T-cell (primary cell): ENCODE data around the gene ERMN. TPM values are rescaled to one million over a fixed set of nuclear protein-coding genes. Genes with fewer than 3 reads are reported as not detected.

Experiments
- ATAC-seq, 4 experiments: fragments of 200-7000 bp in 3 of 4; fragments of 150-1000 bp in 1 of 4; cut with Tn5 transposase; replicated peaks in 1 of 4; 1 replicate in 3 of 4; 2 replicates in 1 of 4; pipeline ENCODE4 v1.10.0; 2021; ENCODE audit warnings: moderate library complexity in 3 of 4, mild to moderate bottlenecking in 2 of 4, moderate number of reproducible peaks in 1 of 4
- CTCF ChIA-PET, 2 donors: fragments of 300-600 bp; sonication (Branson Sonifier 250); formaldehyde crosslinking; loops; one replicate each; lab custom pipeline; 2022; ENCODE audit warnings: antibody characterized with exemption in 2 of 2; lab: Charles Lee
- POLR2A ChIA-PET, 2 donors: fragments of 300-600 bp; sonication (Branson Sonifier 250); formaldehyde crosslinking; loops; one replicate each; lab custom pipeline; 2022; ENCODE audit warnings: antibody characterized with exemption in 2 of 2; lab: Charles Lee
- DNase-seq, 35 experiments: peaks; one replicate each; pipeline versions ENCODE4 v3.0.0 to v3.0.0-alpha.2; 2013 to 2023
- H3K27ac ChIP-seq: one replicate; pipeline ENCODE4 v1.5.1; 2013; ENCODE audit warnings: low read length
- H3K27me3 ChIP-seq, 2 experiments: replicated peaks in 1 of 2; 1 replicate in 1 of 2; 2 replicates in 1 of 2; pipeline versions ENCODE4 v1.6.1 to v1.7.0; 2013; ENCODE audit warnings: low read length in 1 of 2, mixed read lengths in 1 of 2; ENCODE audit not compliant: control insufficient read depth in 2 of 2, insufficient read depth in 2 of 2; ENCODE audit errors: extremely low read depth in 1 of 2
- H3K36me3 ChIP-seq, 2 donors: 1 replicate in 1 of 2; 2 replicates in 1 of 2; pipeline versions ENCODE4 v1.6.1 to v1.7.0; 2013; ENCODE audit warnings: low read length in 1 of 2; ENCODE audit not compliant: control insufficient read depth in 2 of 2, insufficient read depth in 1 of 2; ENCODE audit errors: extremely low read depth in 1 of 2
- H3K4me1 ChIP-seq, 2 experiments: 1 replicate in 1 of 2; 2 replicates in 1 of 2; pipeline versions ENCODE4 v1.6.1 to v1.7.0; 2013; ENCODE audit warnings: low read length in 2 of 2, mixed read lengths in 1 of 2; ENCODE audit not compliant: insufficient read depth in 2 of 2, control insufficient read depth in 1 of 2; ENCODE audit errors: extremely low read depth in 1 of 2
- H3K4me3 ChIP-seq, 2 donors: 1 replicate in 1 of 2; 2 replicates in 1 of 2; pipeline versions ENCODE4 v1.5.1 to v1.7.0; 2013; ENCODE audit warnings: mild to moderate bottlenecking in 2 of 2, low read length in 1 of 2, moderate library complexity in 1 of 2; ENCODE audit not compliant: control insufficient read depth in 1 of 2; ENCODE audit errors: extremely low read depth in 1 of 2
- H3K9me3 ChIP-seq: 2 replicates; pipeline ENCODE4 v1.7.0; 2013
- H3K27ac Mint-ChIP-seq, 2 donors: one replicate each; pipeline ENCODE4 v1.8.0; 2020 to 2021; ENCODE audit warnings: mild to moderate bottlenecking in 2 of 2, mixed read lengths in 2 of 2
- H3K27me3 Mint-ChIP-seq, 2 donors: one replicate each; pipeline ENCODE4 v1.8.0; 2021 to 2022; ENCODE audit warnings: mixed read lengths in 2 of 2
- H3K36me3 Mint-ChIP-seq: one replicate; pipeline ENCODE4 v1.8.0; 2021; ENCODE audit warnings: mixed read lengths
- H3K4me1 Mint-ChIP-seq, 3 donors: one replicate each; pipeline ENCODE4 v1.8.0; 2020 to 2022; ENCODE audit warnings: mixed read lengths in 3 of 3, mild to moderate bottlenecking in 1 of 3
- H3K4me3 Mint-ChIP-seq, 3 donors: one replicate each; pipeline ENCODE4 v1.8.0; 2020 to 2022; ENCODE audit warnings: mild to moderate bottlenecking in 3 of 3, mixed read lengths in 3 of 3, moderate library complexity in 3 of 3
- H3K9me3 Mint-ChIP-seq, 3 donors: one replicate each; pipeline ENCODE4 v1.8.0; 2020 to 2022; ENCODE audit warnings: mixed read lengths in 3 of 3
- WGBS: methylation state at CpG from one replicate; pipeline ENCODE4 v1.1.5; 2013; ENCODE audit warnings: missing lambda C conversion rate; ENCODE audit not compliant: insufficient coverage; 5-methylcytosine and 5-hydroxymethylcytosine counted together
- total RNA-seq, 35 experiments: library from RNA in 6 of 35; stranded (reverse) in 6 of 35; fragments of 120-200 nt in 1 of 35; gene quantifications; one replicate each; pipeline versions ENCODE4 v1.2.1 to v1.2.4 and lab custom pipeline; 2013 to 2026

Gene ERMN
- total RNA-seq, 5 donors from 2014 or later (not counting 1 experiment from before 2014, with no cell fraction given) = 2.2 to 12.8 (median 4.3) TPM

GRCh38 chr2:157327200-157327599, 1.6 kb upstream of the ERMN start:
- POLR2A ChIA-PET = interaction anchor here (0.6 to 1.4 kb wide), 8 partner anchors 38 to 137 kb away, joined by 3 to 5 read pairs (median 3); no protein-coding TSS in a partner anchor
- no CpG with 5 or more reads among the region's 3 CpGs for WGBS
- Histone ChIP-seq H3K4me1 (peaks cover 32 to 33% of the 10 kb centered on the region in 2 experiments), H3K4me3 (no peak overlapping the region), H3K27me3 (no peaks in the 10 kb centered on the region), H3K9me3 (no peaks in the 10 kb centered on the region), H3K36me3 (peaks cover 0 to 6% of the 10 kb centered on the region in 2 donors), H3K27ac (peak overlapping the region; percentile 44)
- CTCF ChIA-PET = interaction anchor here (0.6 to 3.6 kb wide), 76 partner anchors 8 to 683 kb away, joined by 3 to 47 read pairs (median 5); partner anchors contain the start of genes CYTIP (in 2 of the 2) and ACVR1C (in 1 of the 2)
- H3K36me3 Mint-ChIP-seq = peaks cover 21% of the 10 kb centered on the region
- no peak for DNase-seq
- peaks cover 48 to 51% (median 49%) of the 10 kb centered on the region in 3 donors for H3K4me1 Mint-ChIP-seq
- H3K4me3 Mint-ChIP-seq = peak overlapping the region; percentile 40 to 55 (median 55)
- peak in 3 of 4 experiments; percentile 14 to 23 (median 18) for ATAC-seq
- H3K9me3 Mint-ChIP-seq = no peaks in the 10 kb centered on the region
- H3K27me3 Mint-ChIP-seq = no peaks in the 10 kb centered on the region
- peak overlapping the region; percentile 87 to 91 for H3K27ac Mint-ChIP-seq

GRCh38 chr2:157326698-157327097, 1.1 kb upstream of the ERMN start:
- H3K9me3 ChIP-seq = no peaks in the 10 kb centered on the region
- H3K27ac ChIP-seq = no peak overlapping the region
- no peaks in the 10 kb centered on the region for H3K9me3 Mint-ChIP-seq
- peaks cover 44 to 47% (median 45%) of the 10 kb centered on the region in 3 donors for H3K4me1 Mint-ChIP-seq
- DNase-seq (no peak), ATAC-seq (no peak)
- no peak overlapping the region for H3K4me3 ChIP-seq
- H3K36me3 Mint-ChIP-seq = peaks cover 25% of the 10 kb centered on the region
- peaks cover 28 to 31% of the 10 kb centered on the region in 2 experiments for H3K4me1 ChIP-seq
- no peak overlapping the region for H3K4me3 Mint-ChIP-seq
- 88% methylated on average over 1 of the region's 3 CpGs for WGBS
- no peak overlapping the region for H3K27ac Mint-ChIP-seq
- POLR2A ChIA-PET = interaction anchor here (0.6 to 1.2 kb wide), 4 partner anchors 11 to 117 kb away, joined by 3 to 4 read pairs (median 3); partner anchors contain the start of gene CYTIP (in 1 of the 2)
- CTCF ChIA-PET = interaction anchor here (0.7 to 3.6 kb wide), 50 partner anchors 8 to 684 kb away, joined by 3 to 47 read pairs (median 6); partner anchors contain the start of genes CYTIP (in 2 of the 2) and ACVR1C (in 1 of the 2)
- H3K27me3 Mint-ChIP-seq = no peaks in the 10 kb centered on the region
- H3K27me3 ChIP-seq = no peaks in the 10 kb centered on the region
- peaks cover 0 to 6% of the 10 kb centered on the region in 2 donors for H3K36me3 ChIP-seq

GRCh38 chr2:157324331-157324843, 1.2 kb downstream of the ERMN start:
- ATAC-seq = no peak
- CTCF ChIA-PET = interaction anchor here (0.5 to 1.4 kb wide), 6 partner anchors 10 to 842 kb away, joined by 3 to 6 read pairs (median 4); no protein-coding TSS in a partner anchor

GRCh38 chr2:157322432-157322831, 3.2 kb downstream of the ERMN start:
- Mint-ChIP-seq H3K4me1 (peaks cover 5 to 14% (median 13%) of the 10 kb centered on the region in 3 donors), H3K27me3 (no peaks in the 10 kb centered on the region), H3K36me3 (peaks cover 49% of the 10 kb centered on the region), H3K9me3 (no peaks in the 10 kb centered on the region), H3K27ac (peak overlapping the region in 1 of 2 donors; percentile 4), H3K4me3 (no peak overlapping the region)
- no peaks in the 10 kb centered on the region for H3K9me3 ChIP-seq
- no peaks in the 10 kb centered on the region for H3K27me3 ChIP-seq
- DNase-seq (no peak), ATAC-seq (no peak)
- ChIA-PET POLR2A (interaction anchor here in 1 of 2 donors (0.6 kb wide), 1 partner anchor 145 kb away, joined by 3 read pairs; no protein-coding TSS in a partner anchor), CTCF (interaction anchor here (0.6 to 1.0 kb wide), 3 partner anchors 16 to 171 kb away, joined by 3 to 6 read pairs (median 5); no protein-coding TSS in a partner anchor)
- peaks cover 2 to 9% of the 10 kb centered on the region in 2 experiments for H3K4me1 ChIP-seq
- H3K27ac ChIP-seq = no peak overlapping the region
- WGBS = no CpG with 5 or more reads among the region's 4 CpGs
- H3K36me3 ChIP-seq = peaks cover 0 to 6% of the 10 kb centered on the region in 2 donors
- H3K4me3 ChIP-seq = no peak overlapping the region

More at GRCh38 chr2:157324331-157324843, 1.2 kb downstream of the ERMN start:
- POLR2A ChIA-PET = interaction anchor here in 1 of 2 donors (0.6 kb wide), 2 partner anchors 23 to 567 kb away, joined by 3 to 4 read pairs; no protein-coding TSS in a partner anchor
- Histone ChIP-seq H3K27ac (no peak overlapping the region), H3K27me3 (no peaks in the 10 kb centered on the region), H3K4me3 (no peak overlapping the region), H3K36me3 (peaks cover 0 to 6% of the 10 kb centered on the region in 2 donors), H3K9me3 (no peaks in the 10 kb centered on the region), H3K4me1 (peaks cover 11 to 24% of the 10 kb centered on the region in 2 experiments)
- H3K27me3 Mint-ChIP-seq = no peaks in the 10 kb centered on the region
- WGBS = 83% methylated on average over 2 of the region's 2 CpGs
- no peaks in the 10 kb centered on the region for H3K9me3 Mint-ChIP-seq
- H3K27ac Mint-ChIP-seq = no peak overlapping the region
- peaks cover 22 to 30% (median 28%) of the 10 kb centered on the region in 3 donors for H3K4me1 Mint-ChIP-seq
- DNase-seq = no peak
- no peak overlapping the region for H3K4me3 Mint-ChIP-seq
- H3K36me3 Mint-ChIP-seq = peaks cover 43% of the 10 kb centered on the region

- peaks cover 0 to 9% of the 10 kb centered on the region in 2 experiments for H3K4me1 ChIP-seq
- CTCF ChIA-PET = no interaction called here
- Mint-ChIP-seq H3K27ac (no peak overlapping the region), H3K36me3 (peaks cover 49% of the 10 kb centered on the region), H3K9me3 (no peaks in the 10 kb centered on the region), H3K4me3 (no peak overlapping the region), H3K27me3 (no peaks in the 10 kb centered on the region), H3K4me1 (peaks cover 0 to 9% (median 8%) of the 10 kb centered on the region in 3 donors)
- DNase-seq (no peak), ATAC-seq (no peak)
- no peak overlapping the region for H3K27ac ChIP-seq
- no peaks in the 10 kb centered on the region for H3K9me3 ChIP-seq
- WGBS = 90% methylated on average over 2 of the region's 2 CpGs
- H3K36me3 ChIP-seq = peaks cover 0 to 6% of the 10 kb centered on the region in 2 donors
- no peaks in the 10 kb centered on the region for H3K27me3 ChIP-seq
- POLR2A ChIA-PET = no interaction called here
- no peak overlapping the region for H3K4me3 ChIP-seq
Measured at GRCh38 chr2:157321466-157321865, 4.2 kb downstream of the ERMN start.

GRCh38 chr2:157320409-157320808, 5.2 kb downstream of the ERMN start:
- Histone ChIP-seq H3K4me1 (peaks cover 0 to 9% of the 10 kb centered on the region in 2 experiments), H3K36me3 (peaks cover 0 to 6% of the 10 kb centered on the region in 2 donors), H3K27ac (no peak overlapping the region), H3K4me3 (no peak overlapping the region), H3K27me3 (no peaks in the 10 kb centered on the region), H3K9me3 (no peaks in the 10 kb centered on the region)
- DNase-seq (no peak), ATAC-seq (no peak)
- H3K4me1 Mint-ChIP-seq = peaks cover 0 to 9% (median 8%) of the 10 kb centered on the region in 3 donors
- no peak overlapping the region for H3K4me3 Mint-ChIP-seq
- H3K27me3 Mint-ChIP-seq = no peaks in the 10 kb centered on the region
- H3K36me3 Mint-ChIP-seq = peaks cover 47% of the 10 kb centered on the region
- H3K9me3 Mint-ChIP-seq = no peaks in the 10 kb centered on the region
- CTCF ChIA-PET = no interaction called here
- POLR2A ChIA-PET = no interaction called here
- H3K27ac Mint-ChIP-seq = no peak overlapping the region
